ENCODE data around the gene PLEKHA1.

Gene PLEKHA1

GRCh38 chr10:122338609-122339441, 35.7 kb upstream of the PLEKHA1 start:
- H3K4me3 ChIP-seq (replicated peaks; ENCODE audit: low read depth, low read length): no peak overlapping the region
- no peak for DNase-seq (ENCODE audit: extremely low read depth, low read depth)
- TF ChIP-seq CTCF (IDR thresholded peaks at IDR 0.05; ENCODE audit: low read depth, low read length, missing control alignments): no peak

- no peak overlapping the region for H3K4me3 ChIP-seq (replicated peaks; ENCODE audit: low read depth, low read length)
- no peak for DNase-seq (ENCODE audit: extremely low read depth, low read depth)
- no peak for TF ChIP-seq CTCF (IDR thresholded peaks at IDR 0.05; ENCODE audit: low read depth, low read length, missing control alignments)
Measured at GRCh38 chr10:122341141-122341810, 33.2 kb upstream of the PLEKHA1 start.

- no peak overlapping the region for H3K4me3 ChIP-seq (replicated peaks; ENCODE audit: low read depth, low read length)
- peak; percentile 47 for DNase-seq (ENCODE audit: extremely low read depth, low read depth)
- TF ChIP-seq CTCF (IDR thresholded peaks at IDR 0.05; ENCODE audit: low read depth, low read length, missing control alignments): peak; percentile 82
Measured at GRCh38 chr10:122342293-122343134, 32.0 kb upstream of the PLEKHA1 start.

GRCh38 chr10:122343135-122343800, 31.2 kb upstream of the PLEKHA1 start:
- no peak for DNase-seq (ENCODE audit: extremely low read depth, low read depth)
- no peak for TF ChIP-seq CTCF (IDR thresholded peaks at IDR 0.05; ENCODE audit: low read depth, low read length, missing control alignments)
- H3K4me3 ChIP-seq (replicated peaks; ENCODE audit: low read depth, low read length): no peak overlapping the region

- no peak for TF ChIP-seq CTCF (IDR thresholded peaks at IDR 0.05; ENCODE audit: low read depth, low read length, missing control alignments)
- no peak for DNase-seq (ENCODE audit: extremely low read depth, low read depth)
- no peak overlapping the region for H3K4me3 ChIP-seq (replicated peaks; ENCODE audit: low read depth, low read length)
Measured at GRCh38 chr10:122343936-122344335, 30.6 kb upstream of the PLEKHA1 start.

- no peak overlapping the region for H3K4me3 ChIP-seq (replicated peaks; ENCODE audit: low read depth, low read length)
Measured at GRCh38 chr10:122344741-122345258, 29.7 kb upstream of the PLEKHA1 start.

More at GRCh38 chr10:122344741-122345258, 29.7 kb upstream of the PLEKHA1 start:
- TF ChIP-seq CTCF (IDR thresholded peaks at IDR 0.05; ENCODE audit: low read depth, low read length, missing control alignments): no peak
- no peak for DNase-seq (ENCODE audit: extremely low read depth, low read depth)
